Stimulated activated CD8-positive, alpha-beta memory T cell treated with anti-CD3 and anti-CD28 coated beads, Interleukin-2, amount 100 ng/mL, for 48 hours (primary cell): Measurements from ENCODE around the gene KLF15.

Experiments used
- DNase-seq, 2 donors: peaks; one replicate each; pipeline ENCODE4 v3.0.0-alpha.2; 2020; ENCODE audit warnings: low read depth in 2 of 2

KLF15 gene

GRCh38 chr3:126360714-126361060 lies 3.5 kb upstream of the KLF15 start:
- no peak for DNase-seq

DNA sequence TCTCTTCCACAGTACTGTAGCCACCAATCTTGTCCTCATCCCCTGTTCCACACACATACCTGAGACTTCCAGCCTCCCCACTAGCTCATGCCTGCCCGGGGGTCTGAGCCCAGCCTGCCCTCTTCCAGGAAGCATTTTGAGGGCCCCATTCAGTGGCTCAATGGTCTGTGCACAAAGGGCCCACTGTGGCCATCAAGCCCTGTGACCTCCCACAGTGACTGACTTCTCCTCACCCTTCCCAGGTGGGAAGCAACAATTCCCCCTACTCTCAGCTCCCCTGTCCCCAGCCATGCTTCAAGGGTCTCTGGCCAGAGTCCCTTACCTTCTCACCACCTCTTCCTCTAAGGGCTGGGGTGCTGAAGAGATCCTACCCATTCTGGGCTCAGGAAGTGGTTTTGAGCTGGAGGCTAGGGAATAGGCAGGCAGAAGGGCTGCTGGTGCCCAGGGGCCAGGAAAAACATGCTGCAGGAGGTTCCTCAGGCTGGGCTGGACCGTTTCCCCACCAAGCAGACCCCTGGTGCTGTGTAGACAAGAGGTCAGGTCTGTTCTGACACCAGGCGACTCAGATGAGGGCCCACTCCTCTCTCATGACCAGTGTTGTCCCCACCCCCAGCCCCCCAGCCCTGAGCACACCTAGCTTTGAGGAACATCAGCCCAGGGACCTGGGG lies 3.0 kb upstream of the KLF15 start:
- no peak for DNase-seq

- no peak for DNase-seq
These were observed 1.6 kb upstream of the KLF15 start for GRCh38 chr3:126358816-126359181.

DNA sequence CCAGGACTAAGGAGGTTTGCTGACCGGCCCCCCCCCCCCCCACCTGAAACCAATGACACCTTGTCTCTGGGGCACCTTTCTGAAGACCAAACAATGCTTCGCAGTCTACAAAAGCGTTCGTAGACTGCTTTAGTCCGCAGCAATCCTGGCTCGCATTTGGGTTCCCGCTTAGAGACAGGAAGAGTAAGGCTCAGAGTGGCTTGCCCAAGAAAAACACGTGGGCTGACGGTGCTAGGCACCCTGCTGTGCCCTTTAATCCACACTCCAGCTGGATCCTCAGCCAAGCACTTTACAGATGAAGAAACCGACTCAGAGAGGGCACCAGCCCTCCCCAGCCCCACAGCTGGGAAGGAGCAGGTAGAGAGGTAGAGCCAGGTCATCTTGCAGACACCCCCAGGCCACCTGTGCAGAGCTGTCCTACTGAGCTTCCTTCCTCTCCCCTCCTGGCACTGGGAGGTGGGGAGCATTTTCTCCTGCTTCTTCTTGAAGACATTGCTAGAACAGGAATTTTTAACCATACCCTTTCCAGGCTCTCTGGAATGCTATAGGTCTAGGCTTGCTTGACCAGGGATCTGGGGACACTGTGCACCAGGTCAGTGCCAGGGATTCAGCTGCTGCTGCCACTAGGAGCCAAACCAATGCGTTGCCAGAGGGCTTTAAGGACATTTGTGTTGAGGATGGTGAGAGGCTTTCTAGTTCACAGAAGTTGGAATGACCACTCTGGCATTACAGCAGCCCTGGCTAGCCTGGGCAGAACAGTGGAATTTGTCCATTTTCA lies 1.0 kb upstream of the KLF15 start:
- DNase-seq: no peak

DNA sequence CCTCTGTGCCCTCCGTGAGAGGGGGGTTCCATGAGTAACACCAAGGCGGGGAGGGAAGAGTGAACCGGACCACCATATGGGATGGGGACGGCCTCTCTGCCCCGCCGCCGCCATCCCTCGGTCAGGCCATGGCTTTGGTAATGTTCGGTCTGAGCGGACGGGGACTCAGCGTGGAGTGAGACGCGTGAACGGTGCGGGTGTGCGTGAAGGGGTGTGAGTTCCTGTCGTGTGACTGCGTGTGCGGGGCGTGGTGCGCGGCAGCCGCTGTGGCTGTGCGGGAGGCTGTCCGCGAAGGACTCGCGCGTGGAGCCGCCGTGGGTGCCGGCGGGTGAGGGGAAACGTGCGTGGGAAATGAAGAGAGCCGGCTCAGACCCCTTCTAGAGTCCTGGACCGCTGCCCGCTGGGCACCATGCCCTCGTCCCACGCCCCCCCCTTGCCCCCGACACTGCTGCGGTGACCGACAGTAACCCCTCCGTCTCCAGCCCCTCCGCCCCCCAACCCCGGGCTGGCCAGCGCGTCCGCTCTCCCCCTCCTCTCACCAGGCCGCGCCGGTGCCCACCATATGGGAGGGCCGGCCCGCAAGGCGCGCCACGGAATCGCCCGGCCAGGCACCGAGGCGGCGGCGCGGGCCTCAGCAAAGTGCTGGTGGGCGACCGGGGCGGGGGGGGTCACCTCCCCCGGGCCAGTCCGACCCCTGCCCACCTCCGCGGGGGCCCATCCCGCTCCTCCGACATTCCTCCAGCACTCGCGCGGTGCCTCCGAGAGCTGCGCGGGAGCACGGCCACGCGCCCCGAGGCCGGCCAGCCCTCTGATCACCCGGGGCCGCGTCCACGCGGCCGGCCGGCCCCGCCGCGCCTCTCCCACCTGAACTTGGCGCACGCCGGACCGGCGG lies 589 bp downstream of the KLF15 start:
- DNase-seq: no peak

DNA sequence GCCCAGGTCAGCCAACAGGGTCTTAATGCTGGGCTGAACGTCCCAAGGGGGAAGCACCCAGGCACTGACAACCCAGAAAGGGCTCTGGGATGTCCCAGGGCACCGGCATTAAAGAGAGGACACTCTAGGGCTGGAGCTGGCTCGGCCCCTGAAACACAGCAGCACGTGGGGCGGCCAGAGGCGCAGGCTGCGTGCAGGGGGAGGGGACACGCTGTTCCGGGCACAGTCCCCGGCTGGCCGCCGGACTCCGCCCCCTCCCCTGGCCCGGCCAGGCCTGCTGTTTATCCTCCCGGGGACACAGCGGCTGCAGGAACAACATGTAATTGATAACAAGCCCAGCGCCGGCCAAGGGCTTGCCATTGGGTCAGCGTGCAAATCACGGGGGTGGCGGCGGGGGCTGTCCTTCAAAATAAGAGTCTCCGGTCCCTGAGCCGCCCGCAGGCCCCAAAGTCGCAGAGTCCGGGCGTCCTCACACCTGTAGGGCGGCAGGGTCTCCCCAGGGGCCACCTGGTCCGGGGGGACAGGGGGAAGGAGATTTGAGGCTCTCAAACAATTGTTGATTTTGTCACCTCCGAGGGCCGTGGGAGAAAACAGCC lies 1.3 kb downstream of the KLF15 start:
- no peak for DNase-seq

GRCh38 chr3:126355251-126355650 lies 2.0 kb downstream of the KLF15 start:
- no peak for DNase-seq

DNA sequence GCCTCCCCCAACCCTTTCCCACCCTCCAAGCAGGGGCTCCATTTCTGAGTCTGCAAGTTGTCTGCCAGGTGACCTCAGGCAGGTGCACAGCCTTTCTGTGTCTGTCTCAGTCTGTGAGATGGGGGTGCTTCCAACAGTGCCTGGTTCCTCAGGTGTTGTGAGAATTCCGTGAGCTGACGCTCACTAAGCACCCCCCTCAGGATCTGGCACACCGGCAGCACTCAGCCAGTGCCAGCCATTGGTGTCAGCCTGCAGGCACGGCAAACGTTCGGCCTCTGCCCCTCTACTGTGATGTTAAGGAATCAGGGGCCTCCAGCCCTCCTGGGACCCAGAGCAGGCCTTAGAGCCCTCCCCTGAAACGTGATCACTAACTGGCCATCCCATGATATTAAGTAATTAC lies 2.4 kb downstream of the KLF15 start:
- DNase-seq: no peak

- no peak for DNase-seq
These were observed 3.4 kb downstream of the KLF15 start for GRCh38 chr3:126353694-126354321.

DNA sequence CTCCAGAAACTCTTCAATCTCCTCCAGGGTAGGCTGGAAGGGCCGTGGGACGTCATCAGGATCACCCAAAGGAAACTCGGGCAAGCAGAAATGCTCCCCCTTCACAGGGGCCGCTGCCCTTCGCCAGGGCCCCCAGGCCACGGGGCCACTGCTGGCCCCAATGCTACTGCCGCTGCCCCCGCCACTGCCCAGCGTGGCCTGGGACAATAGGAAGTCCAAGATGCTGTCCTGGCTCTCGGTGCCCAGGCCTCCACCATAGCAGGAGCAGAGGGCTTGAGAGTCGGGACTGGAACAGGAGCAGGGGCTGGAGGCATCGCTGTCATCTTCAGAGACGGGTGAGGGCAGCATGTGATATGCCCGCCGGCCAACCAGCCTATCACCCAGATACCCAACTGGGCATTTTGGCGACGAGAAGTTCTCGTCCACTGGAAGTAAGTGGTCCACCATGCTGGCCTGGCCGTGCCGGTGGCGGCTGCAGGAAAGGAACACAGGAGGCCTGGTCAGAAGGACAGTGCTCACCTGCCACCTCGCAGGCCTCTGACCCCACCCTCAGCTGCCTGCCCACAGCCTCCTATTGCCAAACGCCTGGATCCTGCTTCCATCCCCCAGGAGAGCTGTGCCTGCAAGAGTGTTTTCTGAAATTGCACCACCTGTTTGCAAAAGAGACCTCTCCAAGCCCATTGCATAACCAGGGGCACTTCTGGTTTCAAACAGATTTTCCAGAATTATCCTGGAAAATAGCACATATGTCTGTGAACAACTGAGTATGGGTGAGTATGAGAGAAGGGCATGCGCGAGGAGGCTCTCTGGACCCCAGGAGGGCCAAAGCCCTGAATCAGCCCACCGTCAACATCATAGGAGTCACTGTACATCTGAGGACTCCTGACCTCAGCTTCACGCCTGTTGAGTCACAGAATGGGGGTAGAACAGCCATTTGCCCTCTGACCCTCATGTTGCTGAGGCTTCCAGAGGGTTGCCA lies 4.4 kb downstream of the KLF15 start:
- no peak for DNase-seq

GRCh38 chr3:126351771-126352475 lies 5.3 kb downstream of the KLF15 start:
- no peak for DNase-seq

- no peak for DNase-seq
These were observed 6.0 kb downstream of the KLF15 start for GRCh38 chr3:126351086-126351770.

- DNase-seq: no peak
These were observed 6.6 kb downstream of the KLF15 start for GRCh38 chr3:126350502-126351085.

GRCh38 chr3:126349611-126350501 lies 7.4 kb downstream of the KLF15 start:
- DNase-seq: no peak

GRCh38 chr3:126349071-126349470 lies 8.1 kb downstream of the KLF15 start:
- no peak for DNase-seq

- DNase-seq: no peak
These were observed 8.8 kb downstream of the KLF15 start for GRCh38 chr3:126348308-126348920.

DNA sequence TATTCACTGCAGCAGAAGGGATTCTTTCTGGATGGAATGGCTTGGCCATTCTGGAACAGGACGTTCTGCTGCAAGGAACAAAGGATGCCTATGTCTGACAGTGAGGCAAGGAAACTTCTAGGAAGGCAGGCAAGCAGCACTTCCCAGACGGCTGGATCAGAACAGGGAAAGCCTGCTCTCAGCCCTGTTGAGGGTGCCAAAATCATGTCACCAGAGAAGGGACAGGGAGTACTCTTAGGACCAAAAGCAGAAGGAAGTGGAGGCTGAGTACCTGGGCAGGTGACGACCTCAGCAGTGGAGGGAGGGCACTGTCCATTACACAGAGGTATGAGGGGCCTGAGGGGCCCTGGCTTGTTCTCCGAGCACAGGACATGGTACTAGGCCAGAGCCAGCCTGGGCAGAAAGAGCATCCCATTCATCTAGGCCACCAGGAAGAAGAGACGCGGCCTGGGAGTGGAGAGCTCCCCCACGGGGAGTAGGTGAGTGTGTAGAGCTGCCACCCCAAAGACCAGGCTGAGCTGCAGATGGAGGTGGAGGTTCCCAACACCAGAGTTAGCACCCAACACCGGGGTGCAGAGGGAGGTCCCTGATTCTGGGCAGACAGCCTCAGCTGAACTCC lies 9.6 kb downstream of the KLF15 start:
- no peak for DNase-seq
